ENCODE data around the gene LMBR1L. TPM values are rescaled to one million over a fixed set of nuclear protein-coding genes. Genes with fewer than 3 reads are reported as not detected.
A peak's percentile ranks its signal among the peaks of the same experiment; 100 is the strongest.
"Not testable (repeated sequence)": the region's sequence is repeated elsewhere in the genome, so short reads cannot be mapped to it uniquely, and the experiment has no call there.

LMBR1L gene
- total RNA-seq, 1 donor from 2014 or later, result 79.9 TPM

- Mint-ChIP-seq H3K36me3 (ENCODE audit: low read depth) (peaks cover 7% of the 10 kb centered on the region), H3K4me1 (peaks cover 17% of the 10 kb centered on the region), H3K27me3 (no peaks in the 10 kb centered on the region), H3K27ac (peak overlapping the region; percentile 93), H3K4me3 (peak overlapping the region; percentile 99), H3K9me3 (no peaks in the 10 kb centered on the region)
- ATAC-seq (ENCODE audit: low read depth) (no peak), DNase-seq (no peak)
- intact Hi-C loops (cut with micrococcal nuclease), result loop anchor here (1.0 to 10.0 kb wide), 2 partner anchors 165 to 276 kb away; partner anchors contain the start of gene DNAJC22
- ChIA-PET POLR2A (interaction anchor here (0.9 to 1.5 kb wide), 12 partner anchors 9 to 298 kb away, joined by 3 to 34 read pairs (median 4); partner anchors contain the start of genes KMT2D, LMBR1L, SPATS2 and TUBA1A), CTCF (interaction anchor here (1.0 to 1.5 kb wide), 6 partner anchors 20 to 166 kb away, joined by 3 to 19 read pairs (median 6); partner anchors contain the start of genes DHH and TUBA1B)
- TF ChIP-seq CTCF (IDR thresholded peaks at IDR 0.05), result no peak
Measured at GRCh38 chr12:49068879-49069506, 41.7 kb downstream of the LMBR1L start.

GRCh38 chr12:49066120-49066519 is 44.5 kb downstream of the LMBR1L start:
- ATAC-seq (ENCODE audit: low read depth) (no peak), DNase-seq (no peak)
- ChIA-PET CTCF (interaction anchor here (1.5 to 6.7 kb wide), 4 partner anchors 22 to 169 kb away, joined by 3 to 79 read pairs (median 22); partner anchors contain the start of genes DHH and TUBA1B), POLR2A (interaction anchor here (1.0 to 2.3 kb wide), 2 partner anchors 22 to 65 kb away, joined by 3 to 5 read pairs; partner anchors contain the start of gene TUBA1B)
- intact Hi-C loops (cut with micrococcal nuclease), result loop anchor here (10.0 kb wide), 1 partner anchor 279 kb away; the partner anchor contains the start of gene DNAJC22
- Mint-ChIP-seq H3K4me1 (peaks cover 24% of the 10 kb centered on the region), H3K27me3 (no peaks in the 10 kb centered on the region), H3K27ac (no peak overlapping the region), H3K36me3 (ENCODE audit: low read depth) (peaks cover 8% of the 10 kb centered on the region), H3K9me3 (no peaks in the 10 kb centered on the region), H3K4me3 (no peak overlapping the region)
- TF ChIP-seq CTCF (IDR thresholded peaks at IDR 0.05), result no peak

GRCh38 chr12:49064767-49065152 is 45.9 kb downstream of the LMBR1L start:
- ChIA-PET POLR2A (interaction anchor here (0.8 to 3.1 kb wide), 5 partner anchors 27 to 170 kb away, joined by 3 to 11 read pairs (median 8); partner anchors contain the start of genes LMBR1L, TUBA1A and TUBA1B), CTCF (interaction anchor here (0.8 to 6.7 kb wide), 18 partner anchors 9 to 233 kb away, joined by 3 to 79 read pairs (median 4); partner anchors contain the start of genes DHH and TUBA1B)
- H3K4me3 Mint-ChIP-seq, result no peak overlapping the region
- DNase-seq, result no peak
- H3K9me3 Mint-ChIP-seq, result no peaks in the 10 kb centered on the region
- intact Hi-C loops (cut with micrococcal nuclease), result loop anchor here (1.0 to 10.0 kb wide), 5 partner anchors 24 to 280 kb away; partner anchors contain the start of gene DNAJC22
- TF ChIP-seq CTCF (IDR thresholded peaks at IDR 0.05), result no peak
- H3K27ac Mint-ChIP-seq, result no peak overlapping the region
- H3K4me1 Mint-ChIP-seq, result peaks cover 19% of the 10 kb centered on the region
- H3K36me3 Mint-ChIP-seq (ENCODE audit: low read depth), result peaks cover 11% of the 10 kb centered on the region
- no peak for ATAC-seq (ENCODE audit: low read depth)
- no peaks in the 10 kb centered on the region for H3K27me3 Mint-ChIP-seq

- POLR2A ChIA-PET; H3K27me3 Mint-ChIP-seq; DNase-seq; H3K9me3 Mint-ChIP-seq; ATAC-seq (ENCODE audit: low read depth); H3K27ac Mint-ChIP-seq: not testable (repeated sequence)
- peak overlapping the region; percentile 97 for H3K4me3 Mint-ChIP-seq
- intact Hi-C loops (cut with micrococcal nuclease), result loop anchor here (2.0 to 10.0 kb wide), 4 partner anchors 49 to 283 kb away; partner anchors contain the start of genes DDN, DNAJC22, LMBR1L and TUBA1A
- peaks cover 36% of the 10 kb centered on the region for H3K4me1 Mint-ChIP-seq
- peaks cover 10% of the 10 kb centered on the region for H3K36me3 Mint-ChIP-seq (ENCODE audit: low read depth)
- CTCF ChIA-PET, result interaction anchor here (4.3 to 6.7 kb wide), 2 partner anchors 32 to 38 kb away, joined by 55 to 79 read pairs; partner anchors contain the start of gene DHH
Measured at GRCh38 chr12:49061916-49062315, 48.7 kb downstream of the LMBR1L start.

GRCh38 chr12:49061157-49061650 is 49.4 kb downstream of the LMBR1L start:
- intact Hi-C loops (cut with micrococcal nuclease), result loop anchor here (2.0 to 10.0 kb wide), 4 partner anchors 50 to 284 kb away; partner anchors contain the start of genes DDN, DNAJC22, LMBR1L and TUBA1A

More at GRCh38 chr12:49061157-49061650, 49.4 kb downstream of the LMBR1L start:
- no peak for DNase-seq
- Mint-ChIP-seq H3K4me1 (peaks cover 43% of the 10 kb centered on the region), H3K36me3 (ENCODE audit: low read depth) (peaks cover 10% of the 10 kb centered on the region), H3K4me3 (peak overlapping the region; percentile 97), H3K9me3 (no peaks in the 10 kb centered on the region), H3K27me3 (no peaks in the 10 kb centered on the region), H3K27ac (peak overlapping the region; percentile 97)
- TF ChIP-seq CTCF (IDR thresholded peaks at IDR 0.05), result no peak
- CTCF ChIA-PET, result interaction anchor here (4.3 kb wide), 1 partner anchor 38 kb away, joined by 55 read pairs; no protein-coding TSS in a partner anchor
- POLR2A ChIA-PET, result interaction anchor here (0.5 to 1.5 kb wide), 3 partner anchors 49 to 127 kb away, joined by 3 to 12 read pairs (median 4); partner anchors contain the start of gene TUBA1B
- peak; percentile 0 for ATAC-seq (ENCODE audit: low read depth)
